Body of pancreas (tissue), 4 donors: ENCODE measurements around the gene ASPHD2.

Source experiments
- POLR2A ChIP-seq, 3 donors: fragments of 450-650 bp; IDR thresholded peaks; one replicate each; pipeline ENCODE4 v1.6.1; 2016; ENCODE audit warnings: antibody characterized with exemption in 3 of 3, mild to moderate bottlenecking in 2 of 3
- TF ChIP-seq, protein P1 (sequence below), 7 experiments: fragments of 450-650 bp in 4 of 7; fragments of 200-600 bp in 3 of 7; sonication (generic) in 3 of 7; IDR thresholded peaks; one replicate each; pipeline ENCODE4 v1.5.1; 2016 to 2019; ENCODE audit warnings: antibody characterized with exemption in 7 of 7

- TF ChIP-seq, protein P1, sequence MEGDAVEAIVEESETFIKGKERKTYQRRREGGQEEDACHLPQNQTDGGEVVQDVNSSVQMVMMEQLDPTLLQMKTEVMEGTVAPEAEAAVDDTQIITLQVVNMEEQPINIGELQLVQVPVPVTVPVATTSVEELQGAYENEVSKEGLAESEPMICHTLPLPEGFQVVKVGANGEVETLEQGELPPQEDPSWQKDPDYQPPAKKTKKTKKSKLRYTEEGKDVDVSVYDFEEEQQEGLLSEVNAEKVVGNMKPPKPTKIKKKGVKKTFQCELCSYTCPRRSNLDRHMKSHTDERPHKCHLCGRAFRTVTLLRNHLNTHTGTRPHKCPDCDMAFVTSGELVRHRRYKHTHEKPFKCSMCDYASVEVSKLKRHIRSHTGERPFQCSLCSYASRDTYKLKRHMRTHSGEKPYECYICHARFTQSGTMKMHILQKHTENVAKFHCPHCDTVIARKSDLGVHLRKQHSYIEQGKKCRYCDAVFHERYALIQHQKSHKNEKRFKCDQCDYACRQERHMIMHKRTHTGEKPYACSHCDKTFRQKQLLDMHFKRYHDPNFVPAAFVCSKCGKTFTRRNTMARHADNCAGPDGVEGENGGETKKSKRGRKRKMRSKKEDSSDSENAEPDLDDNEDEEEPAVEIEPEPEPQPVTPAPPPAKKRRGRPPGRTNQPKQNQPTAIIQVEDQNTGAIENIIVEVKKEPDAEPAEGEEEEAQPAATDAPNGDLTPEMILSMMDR (IDR thresholded peaks at IDR 0.05), result no peak
- no peak for TF ChIP-seq POLR2A (IDR thresholded peaks at IDR 0.05)
Measured at GRCh38 chr22:26399289-26399688, 29.8 kb upstream of the ASPHD2 start.
